Dedifferentiated amniotic fluid mesenchymal stem cell (primary cell): Measurements from ENCODE around the gene B9D1.

ENCODE experiments used
- DNase-seq: peaks from one replicate; pipeline ENCODE4 v3.0.0-alpha.2; 2016; ENCODE audit errors: extremely low spot score

B9D1 gene

DNA sequence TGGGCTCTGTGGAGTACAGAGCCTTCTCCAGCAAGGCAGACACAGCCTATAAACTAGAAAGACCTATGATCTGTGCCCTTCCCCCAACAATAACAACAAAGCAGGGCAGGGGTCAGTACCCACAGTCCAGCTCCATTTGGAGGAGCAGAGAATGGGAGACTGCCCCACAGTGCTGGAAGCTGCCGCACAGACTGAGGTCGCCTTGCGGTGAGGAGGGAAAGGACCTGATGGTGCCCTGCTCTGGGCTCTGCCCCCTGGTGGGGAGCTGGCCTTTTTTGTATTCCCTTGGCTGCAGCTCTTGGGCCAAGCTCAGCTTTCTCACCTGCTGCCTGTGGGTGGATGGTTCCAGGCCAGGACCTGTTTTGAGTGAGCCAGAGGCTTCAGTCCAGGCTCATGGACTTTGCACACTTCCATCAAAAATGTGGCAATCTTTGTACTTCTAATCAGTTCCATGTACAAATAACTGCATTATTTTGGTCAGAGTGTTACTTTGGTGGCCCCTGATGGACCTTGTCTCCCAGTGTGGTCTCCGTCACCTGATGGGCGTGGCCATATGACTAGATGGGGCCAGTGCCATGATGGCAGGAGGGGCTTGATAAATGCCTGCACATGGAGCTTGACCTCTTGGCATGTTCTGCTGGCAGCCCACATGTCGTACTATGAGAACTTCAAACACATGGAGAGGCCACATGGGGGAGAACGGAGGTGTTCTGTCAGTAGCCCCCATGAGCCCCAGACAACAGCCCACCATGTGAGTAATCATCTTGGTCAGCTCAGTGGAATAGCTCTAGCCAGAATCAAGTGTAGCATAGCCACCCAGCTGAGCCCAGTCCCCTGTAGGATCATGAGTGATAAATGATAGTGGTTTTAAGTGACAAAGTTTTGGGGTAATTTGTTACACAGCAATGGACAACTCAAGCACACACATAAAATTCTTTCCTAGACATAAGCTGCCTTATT is 24.2 kb downstream of the B9D1 start:
- DNase-seq, result no peak

DNA sequence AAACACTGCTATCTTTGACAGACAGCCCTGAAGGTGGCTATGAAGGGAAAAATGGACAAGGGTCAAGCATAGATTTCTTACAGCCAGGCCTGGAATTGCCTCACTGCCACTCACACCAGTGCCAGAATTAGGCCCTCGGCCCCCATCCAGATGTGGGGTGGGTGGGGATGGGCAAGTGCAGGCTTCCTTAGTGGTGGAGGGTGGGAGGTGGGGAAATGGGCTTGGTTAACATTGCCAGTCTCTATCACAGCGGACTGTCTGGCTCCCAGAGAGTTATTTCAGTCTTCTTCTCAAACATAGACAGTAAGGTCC is 24.9 kb downstream of the B9D1 start:
- DNase-seq, result no peak

DNA sequence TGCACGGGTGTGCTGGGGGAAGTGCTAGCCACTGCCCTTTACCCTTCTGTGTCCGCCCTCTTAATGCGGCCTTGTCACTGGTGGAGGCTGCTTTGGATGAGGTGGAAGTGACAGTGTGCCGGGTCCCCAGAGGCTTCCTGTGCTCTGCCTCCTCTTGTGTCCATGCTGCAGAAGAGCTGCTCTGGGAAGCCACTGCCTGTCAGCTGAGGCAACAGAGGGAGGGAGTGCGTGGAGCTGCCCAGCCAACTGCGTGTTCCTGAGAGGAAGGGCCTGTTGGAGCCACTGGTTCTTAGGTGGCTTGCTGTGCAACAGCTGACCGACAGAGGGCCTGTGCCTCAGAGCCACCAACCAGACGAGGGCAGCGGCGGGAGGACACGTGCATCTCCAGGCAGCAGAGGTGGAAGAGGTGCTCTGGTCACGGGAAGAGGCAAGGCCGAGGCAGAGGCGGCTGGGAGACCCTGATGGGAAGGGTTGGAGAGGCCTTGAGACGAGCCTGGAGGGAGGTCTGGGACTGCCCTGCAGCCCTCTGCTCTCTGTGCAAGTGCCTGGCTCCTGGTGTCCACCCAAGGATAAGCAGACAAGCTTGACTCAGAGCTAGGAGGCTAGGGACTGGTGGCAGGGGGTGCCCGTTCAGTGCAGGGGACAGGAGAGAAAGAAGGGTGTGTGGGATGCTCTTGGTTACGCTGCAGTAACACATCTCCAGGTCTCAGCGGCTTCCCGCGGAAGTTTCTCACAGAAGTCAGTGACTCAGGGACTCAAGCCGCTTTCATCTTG is 25.4 kb downstream of the B9D1 start:
- DNase-seq, result no peak

DNA sequence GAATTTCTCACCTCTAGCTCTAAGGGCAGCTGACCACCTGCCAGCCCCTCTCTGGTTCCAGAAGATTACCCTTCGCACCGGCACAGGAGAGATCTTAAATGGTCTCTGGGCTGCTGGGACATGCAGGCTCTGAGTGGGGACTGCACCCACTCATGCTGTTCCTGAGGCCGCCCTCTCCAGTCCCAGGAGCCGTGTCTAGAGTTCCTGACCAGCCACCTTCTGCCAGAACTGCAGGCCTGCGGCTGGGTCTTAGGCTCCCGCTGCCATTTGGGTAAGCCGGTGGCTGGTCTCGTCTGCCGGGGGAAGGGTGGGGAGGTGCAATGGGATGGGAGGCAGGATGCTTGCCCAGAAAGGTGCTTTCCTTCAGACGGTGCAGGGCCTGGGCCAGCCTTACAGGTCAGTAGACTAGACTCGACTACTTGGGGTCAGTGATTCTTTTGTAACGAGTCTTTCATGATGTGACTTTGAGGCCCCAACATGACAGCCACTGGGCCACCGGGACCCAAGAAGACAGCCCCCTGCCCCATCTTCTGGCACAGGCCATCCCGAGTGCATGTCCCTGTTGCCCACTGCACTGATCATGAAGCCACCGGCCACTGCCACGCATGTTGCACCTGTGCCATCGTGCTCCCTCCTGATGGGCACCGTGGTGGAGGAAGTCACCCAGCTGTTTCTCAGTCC is 26.4 kb downstream of the B9D1 start:
- DNase-seq, result no peak

DNA sequence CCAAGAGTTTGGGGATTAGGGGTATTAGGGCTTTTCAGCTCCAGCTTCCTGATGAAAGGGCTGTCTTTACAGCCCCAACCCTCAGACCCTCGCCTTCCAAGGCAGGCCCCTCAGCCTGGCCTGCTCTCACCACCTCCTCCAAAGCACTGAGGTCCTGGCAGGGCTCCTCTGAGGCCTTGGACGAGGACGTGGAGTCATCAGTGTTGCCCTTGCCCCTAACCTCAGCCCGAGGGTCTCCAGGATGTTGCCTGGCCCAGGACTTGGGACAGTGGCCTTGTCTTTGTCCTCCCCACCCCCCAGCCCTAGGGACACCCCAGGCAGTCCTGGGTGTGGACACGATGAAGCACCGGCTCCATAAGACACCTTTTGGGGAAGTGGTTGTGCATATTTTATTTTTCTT is 28.2 kb downstream of the B9D1 start:
- DNase-seq, result no peak

DNA sequence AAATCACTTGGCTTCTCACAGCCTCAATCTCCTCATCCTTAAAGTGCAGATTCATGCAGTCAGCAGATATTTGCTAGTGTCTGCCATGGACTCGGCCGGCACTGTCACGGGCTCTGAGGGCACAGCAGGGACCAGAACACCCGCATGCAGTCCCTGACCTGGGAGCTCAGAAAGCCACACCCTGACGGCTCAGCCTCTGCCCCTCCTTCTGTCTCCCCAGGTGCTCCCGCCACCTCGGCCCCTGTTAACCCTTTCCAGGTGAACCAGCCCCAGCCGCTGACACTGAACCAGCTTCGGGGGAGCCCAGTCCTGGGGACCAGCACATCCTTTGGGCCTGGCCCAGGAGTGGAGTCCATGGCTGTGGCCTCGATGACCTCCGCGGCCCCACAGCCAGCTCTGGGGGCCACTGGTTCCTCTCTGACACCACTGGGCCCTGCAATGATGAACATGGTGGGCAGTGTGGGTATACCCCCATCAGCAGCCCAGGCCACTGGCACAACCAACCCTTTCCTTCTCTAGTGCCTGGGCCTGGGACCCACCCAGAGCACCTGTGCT is 28.7 kb downstream of the B9D1 start:
- DNase-seq, result no peak

DNA sequence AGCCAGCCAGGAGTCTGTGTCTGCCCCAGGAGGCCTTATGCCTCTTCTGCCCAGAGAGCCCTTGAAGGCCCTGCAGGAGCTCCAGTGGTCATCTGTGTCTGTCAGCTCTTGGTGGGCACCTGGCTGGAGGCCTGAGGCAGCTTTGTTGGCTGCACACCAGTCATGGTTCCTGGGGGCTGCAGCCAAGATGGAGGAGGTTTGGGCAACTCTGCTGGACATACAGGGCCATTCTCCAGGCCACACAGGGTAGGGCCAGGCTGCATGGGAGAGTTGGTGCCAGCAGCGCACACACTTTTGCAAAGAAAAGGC is 29.4 kb downstream of the B9D1 start:
- no peak for DNase-seq

DNA sequence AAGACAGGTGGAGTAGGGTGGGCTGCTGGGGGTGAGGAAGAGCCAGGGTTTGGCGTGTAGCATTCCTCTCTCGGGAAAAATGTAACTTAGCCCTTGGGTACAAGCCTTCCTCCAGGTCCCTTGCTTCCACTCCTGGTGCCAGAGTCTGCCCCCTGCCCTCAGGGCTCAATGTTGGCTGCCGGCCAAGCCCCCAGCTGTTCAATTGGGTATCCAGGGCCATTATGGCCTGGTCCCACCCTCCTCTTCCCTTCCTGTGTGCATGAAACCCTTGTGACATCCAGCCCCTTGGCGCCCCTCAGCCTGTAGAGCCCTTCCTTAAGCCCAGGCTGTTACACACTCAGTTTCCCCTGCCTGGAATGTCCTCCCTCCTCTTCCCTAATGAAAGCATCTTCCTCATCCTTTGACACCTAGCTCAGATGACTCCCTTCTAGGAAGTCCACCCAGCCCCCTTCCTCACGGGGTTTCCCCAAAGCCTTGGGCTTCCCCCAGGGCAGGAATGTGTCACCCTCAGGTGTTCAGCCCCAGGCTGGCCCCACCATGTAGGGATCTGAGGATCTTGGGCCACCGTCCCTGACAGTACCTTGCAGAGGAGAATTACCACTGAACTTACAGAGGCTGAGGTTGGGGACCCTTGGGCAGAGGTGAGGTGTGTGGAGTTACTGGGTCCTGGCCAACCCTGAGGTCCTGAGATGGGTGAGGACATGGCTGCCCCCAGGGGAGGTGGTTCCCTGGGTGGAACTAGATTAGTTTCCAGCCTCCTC is 30.0 kb downstream of the B9D1 start:
- no peak for DNase-seq

DNA sequence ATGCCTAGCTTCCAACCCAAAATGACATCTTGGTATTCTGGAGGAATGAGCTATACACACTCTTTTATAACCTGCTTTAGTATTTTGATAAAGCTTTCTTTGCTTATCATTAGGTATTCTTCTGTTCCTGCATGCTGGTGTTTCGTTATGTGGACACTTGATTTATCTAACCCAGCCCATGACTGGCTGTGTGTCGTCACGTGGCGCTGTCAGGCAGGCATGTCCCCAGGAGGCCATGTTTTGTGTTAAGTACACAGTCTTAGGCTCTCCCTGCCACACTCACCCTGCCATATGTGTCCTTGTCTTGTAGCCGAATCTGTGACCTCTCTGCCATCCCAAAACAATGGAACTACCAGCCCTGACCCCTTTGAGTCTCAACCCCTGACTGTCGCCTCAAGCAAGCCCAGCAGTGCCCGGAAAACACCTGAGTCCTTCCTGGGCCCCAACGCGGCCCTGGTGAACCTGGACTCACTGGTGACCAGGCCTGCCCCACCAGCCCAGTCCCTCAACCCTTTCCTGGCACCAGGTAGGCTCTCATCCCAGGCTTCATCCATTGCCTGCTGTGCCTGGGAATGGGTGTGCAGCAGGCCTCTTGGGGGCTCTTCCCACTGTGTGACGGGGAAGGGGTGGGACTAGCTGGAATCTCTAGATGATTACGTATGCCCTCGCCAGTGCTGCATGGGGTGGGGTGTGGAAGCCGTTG is 30.8 kb downstream of the B9D1 start:
- DNase-seq, result no peak

DNA sequence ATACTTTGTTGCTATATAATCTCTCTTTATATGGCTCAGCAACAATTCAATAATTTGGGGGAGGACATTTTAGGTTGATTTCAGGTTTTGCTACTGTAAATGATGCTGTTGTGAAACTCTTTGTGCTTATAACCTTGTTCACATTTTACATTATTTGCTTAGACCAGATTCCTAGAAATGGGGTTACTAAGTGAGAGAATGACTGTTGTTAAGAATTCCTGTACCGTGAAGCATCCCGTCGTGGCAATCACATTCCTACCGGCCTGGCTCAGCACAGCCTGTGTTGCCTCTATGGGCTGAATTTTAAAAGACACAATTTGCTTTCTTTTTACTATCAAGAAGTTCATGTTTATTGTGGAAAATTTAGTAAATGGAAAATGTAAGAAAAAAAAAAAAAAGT is 31.4 kb downstream of the B9D1 start:
- DNase-seq, result peak; percentile 82

DNA sequence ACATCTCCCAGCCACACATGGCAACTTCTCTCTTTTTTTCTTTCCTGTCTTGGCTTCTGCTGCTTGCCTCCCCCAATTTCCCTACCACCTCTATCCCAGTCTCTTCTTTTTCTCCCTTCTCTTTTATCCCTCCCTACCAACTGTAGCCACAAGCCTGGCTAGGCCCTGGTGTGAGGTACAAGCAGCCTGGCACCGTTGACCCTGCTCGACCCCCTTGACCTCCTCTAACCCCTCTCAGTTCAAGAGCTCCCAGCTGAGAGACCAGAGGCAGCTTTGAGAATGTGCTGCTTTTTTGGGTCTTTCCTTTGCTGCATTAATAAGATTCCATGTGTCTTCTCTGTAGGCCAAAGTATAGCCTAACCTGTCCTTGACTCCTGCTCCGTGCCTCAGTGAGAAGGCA is 32.3 kb downstream of the B9D1 start:
- no peak for DNase-seq

DNA sequence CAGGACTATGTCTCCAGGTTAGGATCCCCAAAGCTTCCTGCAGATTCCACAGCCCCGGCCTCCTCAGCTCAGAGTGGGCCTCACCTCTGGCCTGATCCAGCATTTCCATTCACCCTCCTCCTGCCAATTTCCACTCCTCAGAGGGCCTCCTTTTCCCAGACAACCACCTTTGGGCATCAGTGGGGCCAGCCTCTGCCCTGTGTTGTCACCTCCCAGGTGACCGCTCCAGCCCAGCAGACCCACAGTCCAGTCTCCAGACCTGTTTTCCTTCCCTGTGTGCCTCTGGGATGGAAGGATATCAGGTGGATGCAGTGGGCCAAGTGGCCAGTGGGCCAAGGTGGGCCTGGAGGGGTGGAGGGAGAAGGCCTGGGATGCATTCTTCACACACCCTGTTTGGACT is 32.7 kb downstream of the B9D1 start:
- no peak for DNase-seq

DNA sequence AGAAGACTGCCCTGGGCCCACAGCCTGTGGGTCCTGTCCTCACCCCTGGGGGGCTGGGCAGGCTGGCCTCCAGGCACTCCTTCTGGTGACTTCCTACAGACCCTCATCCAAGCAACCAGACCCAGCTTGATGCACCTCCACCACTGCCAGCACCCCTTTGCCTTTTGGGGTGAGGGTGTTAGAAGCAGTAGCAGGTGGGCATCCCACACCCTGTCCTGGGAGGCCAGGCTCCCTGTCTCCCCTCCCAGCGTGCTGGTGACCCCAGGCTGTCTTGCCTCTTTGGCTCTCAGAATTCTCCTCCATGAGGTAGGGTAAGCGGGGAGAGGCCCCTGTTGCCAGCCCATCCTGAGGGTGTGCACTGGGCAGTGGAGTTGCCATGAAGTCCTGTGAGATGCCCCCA is 33.4 kb downstream of the B9D1 start:
- DNase-seq, result no peak

DNA sequence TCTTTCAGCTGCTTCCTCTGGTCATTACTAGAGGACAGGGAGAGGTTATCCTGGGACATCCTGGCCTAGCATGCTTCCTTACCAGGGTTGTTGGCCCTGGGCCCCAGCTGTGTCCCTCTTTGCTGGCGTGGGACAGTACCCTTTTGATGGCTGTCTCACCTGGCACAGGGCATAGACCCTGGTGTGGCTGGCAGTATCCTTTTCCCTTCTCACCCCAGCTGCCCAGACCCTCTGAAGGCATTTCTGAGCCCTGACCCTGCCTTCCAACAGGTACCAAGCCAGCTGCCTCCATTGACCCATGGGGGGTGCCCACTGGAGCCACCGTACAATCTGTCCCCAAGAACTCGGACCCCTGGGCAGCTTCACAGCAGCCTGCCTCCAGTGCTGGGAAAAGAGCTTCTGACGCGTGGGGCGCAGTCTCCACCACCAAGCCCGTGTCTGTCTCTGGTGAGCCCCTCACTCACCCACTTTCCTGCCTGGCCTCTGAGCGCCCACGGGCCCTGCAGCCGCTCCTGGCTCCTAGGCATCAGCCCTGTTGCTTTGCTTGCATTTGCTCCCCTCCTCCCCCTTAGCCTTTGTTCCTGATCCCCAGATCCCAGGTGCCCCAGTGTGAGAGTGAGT is 34.0 kb downstream of the B9D1 start:
- DNase-seq, result no peak

DNA sequence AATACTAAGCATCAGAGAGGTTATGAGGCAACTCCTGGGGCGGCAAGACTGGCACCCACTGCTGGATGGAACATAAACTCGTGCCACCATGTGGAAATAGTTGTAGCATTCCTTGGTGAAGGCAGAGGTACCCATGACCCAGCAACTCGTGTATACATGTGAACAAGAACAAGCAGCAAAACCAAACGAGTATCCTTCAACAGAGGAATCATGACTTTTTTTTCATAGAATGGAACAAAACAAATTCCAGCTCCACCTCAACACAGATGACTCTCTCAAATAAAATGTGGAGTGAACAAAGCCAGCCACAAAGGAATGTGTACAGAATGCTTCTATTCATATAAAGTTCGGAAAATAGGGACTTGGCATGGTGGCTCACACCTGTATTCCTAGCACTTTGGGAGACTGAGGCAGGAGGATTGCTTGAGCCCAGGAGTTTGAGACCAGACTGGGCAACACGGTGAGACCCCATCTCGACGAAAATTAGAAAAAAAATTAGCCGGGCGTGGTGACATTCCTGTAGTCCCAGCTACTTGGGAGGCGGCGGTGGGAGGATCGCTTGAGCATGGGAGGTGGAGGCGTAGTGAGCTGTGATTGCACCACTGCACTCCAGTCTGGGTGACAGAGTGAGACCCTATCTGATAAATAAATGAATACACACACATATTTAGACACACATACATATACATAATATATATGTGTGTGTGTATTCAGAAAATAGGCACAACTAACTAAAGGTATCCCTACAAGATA is 35.3 kb downstream of the B9D1 start:
- peak; percentile 72 for DNase-seq

DNA sequence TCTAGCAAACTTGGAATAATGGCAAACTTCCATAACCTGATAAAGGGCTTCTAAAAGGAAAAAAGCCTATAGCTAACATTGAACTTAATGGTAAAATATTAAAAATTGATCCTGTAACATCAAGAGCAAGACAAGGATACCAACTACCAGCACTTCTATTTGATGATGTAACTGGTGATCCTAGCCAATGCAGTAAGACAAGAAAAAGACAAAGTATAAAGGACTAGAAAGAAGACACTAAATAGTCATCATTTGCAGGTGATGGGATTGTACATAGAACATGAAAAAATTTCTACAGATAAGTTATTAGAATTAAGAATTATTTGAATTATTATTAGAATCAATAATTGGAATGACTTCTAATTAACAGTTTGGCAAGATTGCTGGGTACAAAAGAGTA is 37.0 kb downstream of the B9D1 start:
- DNase-seq, result no peak

DNA sequence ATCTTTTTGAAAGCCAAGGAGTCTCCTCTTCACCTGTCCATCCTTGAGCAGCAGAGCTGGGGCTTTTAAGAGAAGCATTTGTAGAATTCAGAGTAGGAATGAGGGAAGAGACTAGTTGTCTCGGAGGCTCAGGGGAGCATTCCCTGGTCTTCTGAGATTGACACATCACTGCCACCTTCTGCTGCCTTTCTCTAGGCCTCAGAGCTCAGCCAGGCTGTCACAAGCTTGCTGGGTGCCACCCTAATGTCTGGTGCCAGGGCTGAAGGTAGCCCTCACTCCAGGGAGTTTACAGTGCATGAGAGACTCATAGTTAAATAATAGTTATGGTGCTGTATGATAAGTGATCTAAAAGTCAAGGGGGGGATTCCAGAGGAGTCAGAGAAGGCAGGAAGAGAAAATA is 39.7 kb downstream of the B9D1 start:
- DNase-seq, result no peak

DNA sequence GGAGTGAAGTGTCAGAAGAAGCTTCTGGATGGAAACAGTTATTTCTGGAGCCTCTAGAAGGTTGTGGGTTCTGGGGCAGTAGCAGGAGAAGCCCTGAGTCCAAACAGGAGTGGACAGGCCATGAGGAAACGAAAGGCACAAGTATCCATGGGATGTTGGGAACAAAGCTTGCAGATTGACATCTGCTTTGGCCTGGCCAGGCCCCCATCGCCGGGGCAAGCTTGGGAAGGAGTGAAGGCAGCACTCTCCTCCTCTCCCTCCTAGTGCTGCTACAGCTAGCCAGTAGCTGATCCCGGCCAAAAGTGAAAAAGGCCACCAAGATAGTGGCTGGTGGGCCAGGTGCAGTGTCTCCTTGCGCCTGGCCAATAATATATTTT is 40.4 kb downstream of the B9D1 start:
- DNase-seq, result no peak

DNA sequence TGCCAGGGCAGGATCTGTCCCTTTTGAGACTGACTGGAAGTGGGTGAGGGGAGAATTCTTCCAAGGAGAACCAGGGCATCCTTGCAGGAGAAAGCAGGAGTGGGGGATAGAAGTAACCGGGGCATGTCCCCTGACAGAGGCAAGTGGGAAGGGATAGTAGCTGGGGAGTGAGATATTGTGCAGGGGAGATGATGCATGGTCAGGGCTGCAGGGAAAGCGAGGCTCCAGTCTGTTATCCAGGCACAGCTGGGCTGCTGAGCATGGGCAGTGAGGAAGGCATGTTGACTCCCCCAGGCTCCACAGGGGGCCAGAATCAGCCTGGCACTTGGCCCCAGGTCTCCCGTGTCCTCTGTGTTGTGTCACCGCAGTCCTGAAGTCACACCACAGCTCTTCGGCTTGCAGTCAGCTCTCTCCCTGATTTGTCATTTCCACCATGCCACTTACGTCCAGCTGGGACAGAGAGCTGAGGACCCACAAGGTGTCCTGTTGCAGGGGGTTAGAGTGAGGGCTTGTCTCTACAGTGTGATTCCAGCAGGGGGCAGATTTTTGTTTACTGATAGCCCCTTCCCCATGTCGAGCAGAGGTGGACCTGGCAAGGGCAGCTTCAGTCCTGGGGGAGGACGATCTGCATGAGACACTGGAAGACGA is 40.9 kb downstream of the B9D1 start:
- no peak for DNase-seq

DNA sequence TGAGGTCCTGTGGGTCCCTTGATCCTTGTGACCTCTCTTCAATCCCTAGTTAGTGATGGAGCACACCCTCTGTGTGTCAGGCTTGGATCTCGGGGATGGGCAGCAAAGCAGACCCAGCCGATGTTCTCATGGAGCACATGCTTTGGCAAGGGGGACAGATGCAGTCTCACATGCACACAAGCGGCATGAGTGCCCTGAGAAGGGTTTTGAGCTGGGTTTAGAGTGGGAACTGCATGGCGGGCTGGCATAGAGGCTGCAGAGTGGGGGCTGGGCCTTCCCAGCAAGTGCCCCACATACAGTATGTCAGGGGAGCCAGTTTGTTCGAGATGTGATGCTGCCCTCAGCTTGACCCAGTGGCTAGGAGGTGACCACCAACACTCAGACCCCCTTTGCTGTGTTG is 41.6 kb downstream of the B9D1 start:
- DNase-seq, result no peak
